Placental epithelial cell (primary cell): ENCODE measurements around the gene CACNA1A. TPM values are rescaled to one million over a fixed set of nuclear protein-coding genes. Genes with fewer than 3 reads are reported as not detected.

Experiments
- total RNA-seq: library from RNA; depleted of rRNA; stranded (reverse); fragments of >200 nt; gene quantifications from 2 replicates; pipeline ENCODE4 v1.2.3, GENCODE V29; 2012

Gene CACNA1A
- under 0.01 and 0.39 TPM in 2 replicates for total RNA-seq

DNA sequence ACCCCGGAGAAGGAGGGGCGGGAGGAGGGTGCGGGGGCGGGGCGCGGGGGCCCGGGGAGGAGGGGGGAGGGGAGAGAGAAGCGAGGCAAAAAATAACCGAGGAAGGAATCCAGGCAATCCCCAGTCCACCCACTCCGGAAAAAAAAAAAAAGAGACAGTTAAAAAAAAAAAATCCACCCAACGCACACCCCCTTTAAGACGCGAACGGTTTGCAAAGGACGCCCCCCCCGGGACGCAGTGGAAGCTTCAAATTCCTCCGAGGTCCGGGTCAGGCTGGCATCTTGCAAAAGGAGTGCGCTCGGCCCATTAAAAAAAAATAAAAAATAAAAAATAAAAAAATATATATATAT is at the start of gene CACNA1A:
TSS of gene CACNA1A (minus strand) at position 9 of the 350 bp plus-strand sequence. CDS start 255 bp downstream, outside the sequence.

